HG03521 (cell line): ENCODE measurements around the gene PRRT1.
A peak's percentile ranks its signal among the peaks of the same experiment; 100 is the strongest.

Experiments
- ATAC-seq: cut with Tn5 transposase; IDR thresholded peaks from one replicate; pipeline ENCODE4 v1.9.1; 2021; ENCODE audit warnings: mild to moderate bottlenecking, moderate library complexity; ENCODE audit not compliant: unreplicated experiment

The PRRT1 gene

DNA sequence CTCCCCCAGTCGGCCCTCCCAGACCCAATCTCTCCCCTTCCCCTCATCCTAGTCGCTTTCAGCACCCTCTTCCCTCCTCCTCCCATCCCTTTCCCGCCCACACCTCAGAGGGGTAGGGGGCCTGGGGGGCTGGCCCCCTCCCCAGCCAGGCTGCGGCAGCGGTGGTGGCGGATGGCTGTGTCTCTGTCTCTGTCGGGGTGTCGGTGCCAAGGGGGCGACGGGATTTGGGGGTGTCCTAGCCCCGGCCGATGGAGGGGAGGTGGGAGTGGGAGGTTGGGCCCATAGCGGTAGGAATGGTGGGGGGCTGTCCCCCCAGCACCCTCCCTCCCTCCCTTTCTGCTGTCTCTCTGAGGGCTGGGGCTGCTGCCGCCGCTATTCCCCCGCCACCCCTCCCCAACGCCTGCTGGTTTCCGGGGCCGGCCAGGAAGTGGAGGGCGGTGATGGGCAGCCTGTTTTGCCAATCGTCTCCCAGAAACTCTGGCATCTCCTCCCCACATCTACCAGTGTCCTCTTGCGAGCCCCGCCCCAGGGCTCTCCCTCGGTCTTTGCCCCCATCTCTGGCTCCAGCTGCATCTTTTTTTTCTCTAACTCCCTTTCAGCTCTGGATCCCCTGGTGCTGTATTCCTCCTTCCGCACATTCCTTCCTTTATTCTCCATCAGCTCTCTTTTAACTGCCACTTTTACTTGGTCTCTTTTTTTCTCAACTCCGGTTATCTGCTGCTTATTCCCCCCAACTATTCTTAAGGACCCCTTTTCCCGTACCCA is 24.2 kb upstream of the PRRT1 start, which contains the start of gene AGPAT1:
Gene AGPAT1 (minus strand): TSS at position 374 of the 765 bp plus-strand sequence. CDS start 4,588 bp downstream, outside the sequence.
- ATAC-seq: peak; percentile 37

- no peak for ATAC-seq
Measured at GRCh38 chr6:32175322-32175710, 23.6 kb upstream of the PRRT1 start.

- no peak for ATAC-seq
Measured at GRCh38 chr6:32174416-32174815, 22.7 kb upstream of the PRRT1 start.

DNA sequence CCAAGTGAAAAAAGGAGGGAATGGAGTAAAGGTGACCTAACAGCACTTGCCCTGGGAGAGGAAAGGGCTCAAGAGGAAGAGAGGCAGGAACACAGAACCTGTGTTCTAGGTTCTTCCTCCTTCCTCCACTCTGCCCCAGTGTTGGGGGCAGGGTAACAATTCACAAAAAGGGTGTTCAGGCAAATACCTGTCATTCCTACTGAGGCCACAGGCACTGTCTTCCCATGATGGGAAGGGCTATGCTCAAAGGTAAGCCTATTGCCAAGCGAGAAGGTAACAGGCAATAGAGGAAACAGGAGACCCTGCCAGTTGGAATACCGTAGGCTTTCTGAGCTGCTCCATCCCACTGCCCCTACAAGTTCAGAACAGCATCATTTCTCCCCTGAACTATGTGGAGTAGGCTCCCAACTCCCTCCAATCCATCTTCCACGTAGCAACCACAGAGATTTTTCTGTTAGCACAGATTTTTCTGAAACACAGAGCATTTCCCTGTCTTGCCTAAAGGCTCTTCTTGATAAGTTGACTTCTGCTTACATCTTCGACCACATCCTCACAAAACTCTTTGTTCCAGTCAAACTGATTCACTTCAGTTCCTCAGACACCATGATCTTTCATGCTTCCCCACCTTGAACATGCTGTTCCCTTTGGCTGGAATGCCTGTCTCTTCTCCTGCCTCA is 21.4 kb upstream of the PRRT1 start:
- no peak for ATAC-seq

DNA sequence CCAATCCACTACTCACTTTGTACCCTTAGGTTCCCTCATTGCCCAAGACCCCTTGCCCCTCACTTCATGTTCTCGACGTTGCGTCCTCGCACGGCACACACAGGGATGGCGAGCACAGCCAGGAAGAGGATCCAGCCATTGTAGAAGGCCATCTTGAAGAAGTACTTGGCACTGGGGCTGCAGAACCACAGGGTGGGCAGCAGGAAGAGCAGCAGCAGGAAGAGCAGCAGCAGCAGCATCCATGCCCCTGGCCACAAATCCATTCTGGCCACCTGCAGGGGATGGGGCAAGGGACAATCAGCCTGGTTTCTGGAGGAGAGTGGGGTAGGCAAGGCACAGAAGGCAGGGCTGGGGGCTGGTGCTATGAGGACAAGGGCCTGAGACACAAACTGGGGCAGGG is 19.5 kb upstream of the PRRT1 start:
- no peak for ATAC-seq

GRCh38 chr6:32170294-32170693 is 18.6 kb upstream of the PRRT1 start:
- no peak for ATAC-seq

GRCh38 chr6:32168807-32169591 is 17.3 kb upstream of the PRRT1 start:
- no peak for ATAC-seq

DNA sequence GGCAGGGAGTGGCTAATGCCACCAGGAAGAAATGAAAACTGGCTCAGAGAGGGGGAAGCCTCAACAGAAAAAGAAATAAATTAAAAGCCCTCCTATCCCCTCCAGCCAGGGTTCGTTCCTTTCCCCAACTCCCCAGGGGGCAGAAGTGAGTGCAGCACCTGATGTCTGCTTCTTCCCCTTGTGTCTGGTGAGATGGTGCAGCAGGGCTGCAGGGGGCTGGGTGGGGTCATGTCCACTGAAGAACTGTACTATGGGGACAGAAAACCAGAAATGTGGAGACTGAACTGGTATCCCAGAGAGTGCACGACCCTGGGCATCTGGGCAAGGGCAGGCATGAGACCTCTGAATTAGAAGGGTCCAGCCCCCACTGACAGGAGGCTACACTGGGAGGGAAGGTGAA is 16.6 kb upstream of the PRRT1 start:
- no peak for ATAC-seq

GRCh38 chr6:32167761-32168262 is 16.1 kb upstream of the PRRT1 start:
- ATAC-seq: no peak

GRCh38 chr6:32167154-32167760 is 15.5 kb upstream of the PRRT1 start:
- no peak for ATAC-seq

DNA sequence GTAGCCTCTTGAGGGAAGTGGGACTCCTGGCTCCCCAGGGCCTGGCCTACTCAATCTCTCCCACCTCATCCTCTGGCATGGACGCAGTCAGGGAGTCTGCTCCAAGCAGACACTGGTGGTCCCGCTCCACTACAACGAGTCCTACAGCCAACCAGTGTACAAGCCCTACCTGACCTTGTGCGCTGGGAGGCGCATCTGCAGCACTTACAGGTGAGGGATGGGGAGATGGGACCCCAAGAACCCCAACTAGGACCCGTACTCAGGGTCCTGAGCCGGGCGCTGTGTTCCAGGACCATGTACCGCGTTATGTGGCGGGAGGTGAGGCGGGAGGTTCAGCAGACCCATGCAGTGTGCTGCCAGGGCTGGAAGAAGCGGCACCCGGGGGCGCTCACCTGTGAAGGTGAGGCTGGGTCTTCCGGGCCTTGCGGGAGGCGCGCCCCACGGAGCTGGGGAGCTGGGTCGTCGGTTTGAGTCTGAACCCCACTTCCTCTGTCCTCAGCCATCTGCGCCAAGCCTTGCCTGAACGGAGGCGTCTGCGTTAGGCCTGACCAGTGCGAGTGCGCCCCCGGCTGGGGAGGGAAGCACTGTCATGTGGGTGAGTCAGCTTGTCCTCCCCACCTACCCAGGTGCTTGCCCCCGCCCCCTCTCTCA is 14.8 kb upstream of the PRRT1 start:
- no peak for ATAC-seq

DNA sequence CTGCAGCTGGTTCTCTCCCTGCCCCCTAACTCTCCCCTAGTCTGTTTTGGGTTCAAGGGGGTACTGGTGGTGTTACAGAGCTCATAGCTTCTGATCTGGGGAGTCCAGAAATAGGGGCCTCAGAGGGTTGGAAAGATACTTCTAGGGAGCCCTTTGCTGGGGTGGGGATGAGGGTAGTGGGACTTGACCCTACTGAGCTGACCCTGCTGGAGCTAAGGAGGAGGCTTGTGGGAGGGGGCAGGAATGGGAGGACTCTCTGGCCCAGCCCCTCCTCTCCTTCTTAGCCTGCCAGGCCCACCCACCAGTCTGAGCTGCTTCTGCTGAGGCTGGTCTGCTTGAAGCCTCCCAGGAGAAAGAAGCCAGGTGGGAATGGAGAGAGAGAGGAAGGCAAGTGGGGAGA is 12.6 kb upstream of the PRRT1 start, which contains the start of gene EGFL8:
Gene EGFL8 (plus strand): TSS at position 301 of the 400 bp plus-strand sequence. CDS start 1,571 bp downstream, outside the sequence.
- ATAC-seq: no peak

DNA sequence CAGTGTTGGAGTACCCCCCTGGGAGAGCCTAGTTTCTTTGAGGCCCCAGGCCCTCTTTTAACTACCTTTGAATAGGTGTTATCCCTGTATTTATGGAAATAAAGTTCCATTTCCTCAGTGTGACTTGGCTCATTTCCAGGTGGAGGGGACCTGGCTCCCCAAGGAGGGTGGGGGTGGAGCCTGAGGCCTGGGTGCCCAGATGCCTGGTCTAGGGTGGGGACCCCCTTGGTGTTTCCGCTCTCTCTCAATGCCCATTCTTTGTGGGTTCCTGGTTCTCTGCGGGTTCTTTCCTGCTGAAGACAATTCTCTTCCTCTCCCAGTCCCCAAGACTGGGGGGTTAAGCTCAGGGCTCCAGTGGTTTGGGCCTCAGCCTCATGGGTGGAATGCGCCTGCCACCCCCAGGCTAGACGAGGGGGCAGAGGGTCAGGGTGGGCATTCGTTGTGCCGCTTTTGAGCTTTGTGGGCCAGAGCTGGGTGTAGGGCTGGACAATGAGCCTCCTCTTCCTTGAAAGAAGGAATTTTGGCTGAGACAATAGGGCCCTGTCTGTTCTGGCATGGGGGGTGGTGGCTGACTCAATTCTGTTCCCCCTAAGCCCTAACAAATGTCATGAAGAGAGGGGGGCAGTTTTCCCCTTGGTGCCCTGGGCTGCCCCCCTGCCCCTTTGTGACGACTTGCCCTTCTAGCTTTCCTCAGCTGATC is 12.0 kb upstream of the PRRT1 start:
- ATAC-seq: no peak

DNA sequence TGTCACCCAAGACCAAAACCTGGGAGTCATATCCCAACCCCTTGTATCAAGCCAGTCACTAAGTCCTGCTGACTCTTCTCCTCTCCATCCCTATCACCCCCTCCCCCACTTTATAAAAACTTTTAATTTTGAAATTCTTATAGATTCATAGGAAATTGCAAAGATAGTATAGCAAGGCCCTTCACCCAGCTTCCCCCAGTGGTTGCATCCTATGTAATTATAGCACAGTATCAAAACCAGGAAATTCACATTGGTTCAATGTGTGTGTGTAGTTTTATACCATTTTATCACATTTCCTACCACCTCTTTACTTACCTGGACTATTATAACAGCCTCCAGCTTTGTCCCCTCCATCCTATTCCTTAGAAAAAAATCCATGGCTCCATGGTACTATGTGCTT is 6.3 kb upstream of the PRRT1 start:
- ATAC-seq: no peak

DNA sequence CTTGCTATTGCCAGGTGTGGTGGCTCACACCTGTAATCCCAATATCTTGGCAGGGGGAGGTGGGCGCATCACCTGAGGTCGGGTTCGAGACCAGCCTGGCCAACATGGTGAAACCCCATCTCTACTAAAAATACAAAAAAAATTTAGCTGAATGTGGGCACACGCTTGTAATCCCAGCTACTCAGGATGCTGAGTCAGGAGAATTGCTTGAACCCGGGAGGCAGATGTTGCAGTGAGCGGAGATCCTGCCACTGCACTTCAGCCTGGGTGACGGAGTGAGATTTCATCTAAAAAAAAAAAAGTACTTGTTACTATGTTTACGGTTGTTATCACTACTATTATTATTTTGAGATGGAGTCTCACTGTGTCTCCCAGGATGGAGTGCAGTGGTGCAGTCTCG is 5.2 kb upstream of the PRRT1 start:
- ATAC-seq: no peak

GRCh38 chr6:32154514-32155161 is 2.9 kb upstream of the PRRT1 start:
- ATAC-seq: peak; percentile 50

- peak; percentile 24 for ATAC-seq
Measured at GRCh38 chr6:32153564-32154513, 2.1 kb upstream of the PRRT1 start, which contains the start of gene PPT2. Gene PPT2 (plus strand): TSS chr6:32154141. CDS start chr6:32154595, 454 bp downstream.
